GM19240 (cell line): ENCODE measurements around the gene BICC1.

Source experiments
- DNase-seq: peaks from one replicate; pipeline ENCODE4 v3.0.0; 2011; ENCODE audit warnings: low spot score; ENCODE audit not compliant: insufficient read length

BICC1 gene

DNA sequence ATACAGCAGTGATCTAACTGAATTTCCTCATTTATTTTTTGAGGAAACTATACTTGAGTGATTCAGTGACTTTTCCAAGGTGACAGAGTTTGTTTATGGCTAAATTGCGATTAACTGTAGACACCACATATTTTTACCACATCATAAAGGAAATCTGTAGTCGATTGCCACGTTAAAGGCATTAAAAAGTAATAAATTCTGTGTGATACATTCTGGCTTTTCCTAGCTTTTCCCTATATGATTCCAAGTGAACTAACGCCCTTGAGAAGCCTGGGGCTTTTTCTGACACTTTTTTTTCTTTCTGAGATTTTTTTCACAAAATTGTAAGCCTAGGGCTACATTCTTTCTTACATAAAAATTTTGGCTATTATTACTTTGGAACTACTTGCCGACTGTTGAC is 266.9 kb downstream of the BICC1 start:
- no peak for DNase-seq

DNA sequence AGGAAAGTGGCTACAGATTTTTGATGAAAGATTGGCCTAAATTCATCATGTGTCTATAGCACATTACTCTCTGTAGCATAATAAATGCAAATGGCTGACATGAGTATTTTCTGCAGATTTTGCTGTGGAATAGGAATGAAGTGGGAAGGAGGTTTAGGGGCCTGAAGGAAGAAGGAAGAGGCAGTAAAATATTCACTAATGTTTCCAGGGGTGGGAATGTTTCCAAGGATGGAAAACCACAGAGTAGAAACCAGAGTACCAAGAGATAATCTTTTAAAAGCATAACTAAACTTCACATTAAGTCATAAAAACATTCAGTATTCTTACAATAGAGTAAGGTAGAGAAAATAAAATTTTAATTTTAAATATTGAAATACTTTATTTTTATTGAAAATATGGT is 267.8 kb downstream of the BICC1 start:
- no peak for DNase-seq

DNA sequence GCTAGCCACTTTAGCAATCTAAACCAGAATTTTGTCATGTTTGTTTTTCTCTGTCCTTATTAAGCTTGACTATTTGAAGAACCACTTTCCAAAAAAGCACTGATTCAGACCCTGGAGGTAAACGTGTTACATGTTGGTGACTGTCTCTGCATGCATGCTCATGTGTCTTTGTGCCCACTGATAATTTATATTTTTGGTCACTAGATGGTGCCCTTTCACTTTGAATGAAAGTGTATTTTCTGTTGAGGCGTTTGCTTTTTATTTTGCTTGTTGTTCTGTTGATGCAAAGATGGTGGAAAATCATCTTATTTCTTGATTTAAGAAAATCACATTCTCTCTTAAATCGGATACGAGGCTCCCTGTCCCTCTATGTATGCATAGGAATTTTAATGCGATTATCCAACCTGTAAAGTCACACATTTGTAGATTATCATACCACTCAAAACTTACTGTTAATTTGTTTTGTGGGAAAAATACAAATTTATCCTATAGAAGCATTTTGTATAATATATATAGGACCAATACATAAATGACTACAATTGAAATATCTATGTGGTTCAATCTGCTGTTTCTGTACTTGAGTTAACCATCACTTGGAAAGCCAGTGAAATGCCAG is 269.3 kb downstream of the BICC1 start:
- DNase-seq = peak; percentile 1

DNA sequence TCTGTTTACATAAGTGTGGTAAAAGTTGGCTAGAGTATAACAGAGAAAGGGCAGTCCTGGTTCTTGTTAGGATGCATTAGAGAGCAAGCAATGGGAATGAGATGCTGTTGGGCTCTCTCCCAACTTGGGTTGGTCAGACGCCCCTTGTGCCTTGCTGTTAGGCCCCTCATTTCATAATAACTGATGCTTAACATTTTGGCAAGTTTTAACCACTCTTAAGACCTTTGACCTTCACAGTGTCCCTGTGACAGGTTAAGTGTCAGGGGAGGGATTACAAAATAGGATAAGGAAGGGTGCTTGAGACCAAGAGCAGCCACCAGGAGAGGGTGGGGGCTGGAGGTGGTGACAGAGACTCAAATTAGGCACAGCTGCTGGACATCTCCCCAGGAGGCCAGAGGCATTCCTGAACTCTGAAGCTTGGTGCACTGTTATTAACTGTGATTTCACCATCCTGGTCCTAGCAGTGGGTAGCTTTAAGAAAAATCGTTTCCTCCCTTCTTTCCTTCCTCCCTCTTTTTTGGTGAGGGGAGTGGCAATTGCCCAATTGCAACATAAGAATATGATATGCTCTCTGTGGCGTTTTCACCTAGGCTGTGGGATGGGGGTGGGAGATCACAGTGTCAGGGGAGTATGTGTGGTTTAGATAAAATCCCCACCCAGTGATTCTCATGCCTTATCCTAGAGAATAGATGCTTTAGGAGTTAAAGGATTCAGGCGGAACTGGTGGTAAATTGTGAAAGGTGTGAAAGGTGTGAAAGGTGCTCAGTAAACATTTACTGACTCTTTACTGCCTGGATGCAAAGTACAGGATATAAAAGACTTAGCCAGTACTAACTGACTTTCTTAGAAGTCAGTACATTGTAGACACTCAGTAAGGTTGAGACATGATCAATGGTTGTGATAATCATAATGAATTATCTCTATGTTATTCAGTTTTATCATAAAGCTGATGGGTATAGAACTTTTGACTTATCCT is 270.5 kb downstream of the BICC1 start:
- DNase-seq = no peak

GRCh38 chr10:58784361-58784760 is 271.7 kb downstream of the BICC1 start:
- no peak for DNase-seq

GRCh38 chr10:58785354-58785753 is 272.7 kb downstream of the BICC1 start:
- no peak for DNase-seq

DNA sequence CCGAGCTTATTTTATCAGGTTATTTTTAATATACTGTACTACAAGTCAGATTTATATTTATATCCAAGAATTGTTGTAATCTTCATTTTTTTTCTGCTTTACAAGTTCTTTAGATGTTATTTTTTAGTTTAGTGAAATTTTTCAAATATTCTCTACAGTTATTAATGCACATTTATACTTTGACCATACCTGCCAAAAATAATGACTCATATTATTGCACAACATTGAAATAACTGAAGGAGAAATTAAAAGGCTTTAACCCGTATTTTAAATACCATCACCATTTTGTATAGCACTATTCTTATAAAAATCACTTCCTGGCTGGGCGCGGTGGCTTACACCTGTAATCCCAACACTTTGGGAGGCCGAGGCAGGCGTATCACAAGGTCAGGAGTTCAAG is 278.5 kb downstream of the BICC1 start:
- no peak for DNase-seq

- DNase-seq = no peak
Measured at GRCh38 chr10:58795560-58795959, 282.9 kb downstream of the BICC1 start.

- no peak for DNase-seq
Measured at GRCh38 chr10:58796242-58796641, 283.6 kb downstream of the BICC1 start.

DNA sequence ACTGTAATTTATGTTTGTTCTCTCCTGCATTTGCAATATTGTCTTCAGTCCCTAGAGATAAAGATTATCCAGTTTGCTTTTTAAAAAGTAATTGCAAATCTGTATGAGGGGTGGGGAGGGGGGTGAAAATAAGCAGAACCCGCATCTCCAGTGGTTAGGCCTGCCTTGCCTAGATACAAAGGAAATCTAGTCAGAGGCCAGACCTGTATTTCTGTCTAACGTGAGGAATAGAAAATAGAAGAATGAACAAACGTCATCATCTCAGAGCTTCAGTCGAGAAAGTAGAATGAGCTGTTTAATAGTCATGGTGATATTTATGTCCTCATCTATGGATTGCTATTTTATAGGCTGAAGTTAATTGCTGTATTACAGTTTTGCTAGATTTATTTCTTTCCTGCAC is 284.2 kb downstream of the BICC1 start:
- DNase-seq = no peak

- no peak for DNase-seq
Measured at GRCh38 chr10:58797356-58797755, 284.7 kb downstream of the BICC1 start.

DNA sequence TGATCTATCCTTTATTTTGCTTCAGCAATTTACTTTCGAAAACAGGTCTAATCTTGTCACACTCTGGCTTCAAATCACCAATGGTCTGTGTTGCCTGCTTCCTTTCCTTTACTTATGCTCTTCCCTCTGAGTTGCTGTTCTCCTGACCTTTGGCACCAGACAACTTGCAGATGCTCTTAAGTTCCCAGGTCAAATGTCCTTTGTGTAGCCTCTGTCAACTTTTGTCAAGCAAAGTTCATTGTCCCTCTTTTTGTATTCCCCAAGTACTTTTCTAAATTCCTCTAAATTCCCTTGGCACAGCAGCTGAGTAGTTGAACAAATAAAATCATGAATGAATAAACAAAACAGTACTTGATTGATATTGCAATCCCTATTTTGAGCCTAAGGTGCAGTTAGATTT is 289.4 kb downstream of the BICC1 start:
- no peak for DNase-seq

GRCh38 chr10:58806323-58806722 is 293.7 kb downstream of the BICC1 start:
- no peak for DNase-seq

- DNase-seq = no peak
Measured at GRCh38 chr10:58806970-58807628, 294.4 kb downstream of the BICC1 start.

DNA sequence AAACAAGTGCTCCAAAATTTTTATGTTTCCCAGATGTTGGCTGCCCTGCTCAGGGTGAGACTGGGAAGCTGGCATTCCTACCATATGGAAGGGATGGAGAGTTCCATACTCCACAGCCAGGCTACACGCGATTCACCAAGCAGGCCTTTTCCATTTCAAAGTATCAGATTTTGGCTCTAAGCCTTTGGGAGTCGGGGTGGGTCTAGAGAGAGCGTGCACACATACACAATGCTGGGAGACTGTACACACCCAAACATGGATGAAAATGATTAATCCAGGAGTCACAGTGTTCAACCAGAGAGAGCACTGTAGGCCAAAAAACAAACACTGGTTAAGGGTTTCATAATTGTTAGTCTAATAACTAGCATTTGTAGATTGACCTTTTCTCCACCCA is 295.0 kb downstream of the BICC1 start:
- DNase-seq = no peak

DNA sequence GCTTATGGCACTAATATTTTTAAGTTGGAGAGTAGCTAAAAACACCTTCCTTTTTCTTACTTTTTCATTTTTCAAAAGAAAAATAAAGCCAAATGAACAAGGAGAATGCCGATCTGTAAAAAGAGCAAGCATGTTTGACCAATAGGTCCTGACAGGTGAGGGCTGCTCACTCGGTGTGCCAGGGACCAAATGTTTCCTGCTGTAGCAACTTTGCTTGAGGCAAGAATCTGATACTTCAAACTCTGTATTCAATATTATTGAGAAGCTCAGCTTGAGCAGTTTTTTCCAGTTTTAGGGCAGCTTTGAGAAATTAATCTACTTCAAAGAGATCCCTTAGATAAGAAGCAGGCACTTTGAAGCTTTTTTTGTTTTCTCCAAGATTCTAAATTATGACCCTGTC is 298.1 kb downstream of the BICC1 start:
- DNase-seq = no peak

- DNase-seq = no peak
Measured at GRCh38 chr10:58813573-58813972, 300.9 kb downstream of the BICC1 start.

GRCh38 chr10:58817201-58817846 is 304.7 kb downstream of the BICC1 start:
- no peak for DNase-seq

DNA sequence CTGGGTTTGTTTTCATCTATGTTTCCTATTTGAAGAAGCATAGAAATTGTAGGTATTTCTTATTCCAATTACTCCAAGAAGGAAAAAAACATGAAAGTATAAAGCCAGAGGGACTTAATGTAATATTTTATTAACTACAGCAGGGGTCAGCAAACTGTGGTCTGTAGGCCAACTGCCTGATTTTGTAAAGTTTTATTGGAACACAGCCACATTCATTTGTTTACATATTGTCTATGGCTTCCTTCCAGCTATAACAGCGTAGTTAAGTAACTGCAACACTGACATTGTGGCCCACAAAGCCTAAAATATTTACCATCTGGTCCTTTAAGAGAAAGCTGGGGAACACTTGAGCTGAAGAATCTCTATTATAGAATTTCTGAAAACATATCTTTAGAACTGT is 306.2 kb downstream of the BICC1 start:
- DNase-seq = no peak

GRCh38 chr10:58820386-58820785 is 307.7 kb downstream of the BICC1 start:
- no peak for DNase-seq

DNA sequence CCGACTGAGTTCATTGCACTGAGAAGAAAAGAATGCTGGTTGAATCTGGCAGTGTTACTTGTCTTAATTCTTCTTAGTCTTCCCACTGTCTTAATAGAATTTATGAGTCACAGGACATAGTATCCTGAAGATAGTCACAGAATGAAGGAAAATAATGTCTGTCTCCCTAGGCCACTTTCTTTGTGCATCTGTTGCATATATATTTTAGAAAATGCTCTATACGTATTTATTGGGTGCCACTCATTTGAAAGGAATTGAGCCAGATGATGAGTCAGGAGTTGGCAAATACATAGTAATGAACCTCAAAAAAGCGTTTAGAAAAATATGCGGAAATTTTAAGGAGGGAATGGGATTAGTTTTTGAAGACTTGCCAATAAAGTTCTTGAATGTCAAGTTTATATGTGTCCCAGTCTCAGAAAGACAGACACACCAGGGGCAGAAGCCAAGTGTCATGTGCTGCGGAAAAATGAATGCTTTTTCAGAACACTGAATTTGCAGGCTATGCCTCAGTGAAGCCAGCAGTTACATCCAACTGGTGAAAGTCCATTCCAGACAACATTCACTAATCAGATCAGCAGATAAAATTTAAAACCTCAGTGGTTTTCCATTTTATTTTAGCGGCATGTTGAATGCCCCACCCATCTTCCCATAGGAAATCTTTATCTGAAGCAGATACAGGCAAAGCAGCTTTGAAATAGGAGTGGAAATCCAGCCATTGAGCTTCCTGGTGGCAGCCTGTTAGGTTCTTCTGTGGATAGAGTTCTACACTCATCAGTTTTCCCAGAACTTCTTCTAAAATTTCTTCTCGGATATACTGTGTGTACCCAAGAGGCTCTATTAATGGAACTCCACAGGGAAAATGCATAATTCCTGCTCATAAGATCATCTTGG is 308.4 kb downstream of the BICC1 start:
- no peak for DNase-seq
